ENCODE results near the gene AGER.
A peak's percentile ranks its signal among the peaks of the same experiment; 100 is the strongest.

The AGER gene

DNA sequence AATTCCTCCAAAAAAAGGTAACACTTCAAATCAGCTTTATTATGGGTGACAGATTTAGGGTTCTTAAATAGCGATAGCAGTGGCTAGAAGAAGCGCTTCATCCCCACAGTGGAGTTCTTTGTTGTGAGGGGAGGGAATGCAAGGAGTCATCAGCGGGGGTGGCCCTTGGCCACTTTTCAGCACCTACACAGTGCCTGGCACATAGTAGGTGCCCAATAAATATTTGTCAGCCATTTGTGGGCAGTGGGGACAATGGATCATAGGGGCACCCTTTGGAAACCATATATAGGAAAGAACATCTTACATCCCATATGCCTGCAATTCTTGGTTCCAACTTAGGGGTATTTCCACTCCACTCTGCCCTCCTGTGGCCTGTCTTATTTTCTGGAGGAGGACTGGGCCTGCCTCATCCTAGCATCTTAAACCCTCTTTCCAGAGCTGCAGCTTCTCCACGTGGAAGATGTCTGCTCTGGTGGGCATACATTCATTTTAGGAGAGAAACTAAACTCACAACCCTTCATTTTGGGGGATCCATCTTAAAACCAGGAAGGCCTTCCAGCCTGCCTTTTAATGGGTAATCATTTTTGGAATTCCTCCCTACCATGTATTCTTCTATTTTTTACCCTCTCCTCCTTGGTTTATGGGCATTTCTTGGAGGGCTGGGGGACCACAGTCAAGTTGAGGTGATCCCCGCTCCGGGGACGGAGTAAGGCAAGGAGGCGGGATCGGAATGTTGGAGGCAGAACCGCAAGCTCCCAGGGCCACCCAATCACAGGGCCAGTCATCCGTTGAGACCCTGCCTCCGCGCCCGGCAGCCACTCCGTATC lies 11.0 kb upstream of the AGER start:
- Histone ChIP-seq H3K27ac (ENCODE audit: extremely low read depth, low read depth, low read length) (peak overlapping the region; percentile 37; the same call in 1 of the 2 replicates), H3K36me3 (ENCODE audit: control insufficient read depth in 2 of 2, insufficient read depth in 1 of 2, low read length in 2 of 2) (no peaks in the 10 kb centered on the region), H3K4me1 (ENCODE audit: control insufficient read depth, insufficient read depth, low read length) (peaks cover 7% of the 10 kb centered on the region), H3K4me3 (ENCODE audit: low read depth, low read length) (peak overlapping the region; percentile 39), H3K9me3 (ENCODE audit: control insufficient read depth, insufficient read depth, low read depth, low read length) (no peaks in the 10 kb centered on the region)
- ChIA-PET CTCF (interaction anchor here (0.5 to 2.2 kb wide), 27 partner anchors 8 to 759 kb away, joined by 3 to 25 read pairs (median 5); partner anchors contain the start of genes ATF6B and HLA-DQA1), POLR2A (interaction anchor here (0.5 to 2.3 kb wide), 22 partner anchors 8 to 776 kb away, joined by 3 to 28 read pairs (median 6); partner anchors contain the start of genes AGPAT1, ATF6B, DXO and FKBPL)
- TF ChIP-seq ZNF19 (tag by site-specific recombination; IDR thresholded peaks at IDR 0.05; ENCODE audit: low read depth) (no peak), ZNF354C (tag by site-specific recombination; IDR thresholded peaks at IDR 0.05; ENCODE audit: borderline replicate concordance, low read depth) (no peak), WT1 (tag by site-specific recombination; IDR thresholded peaks at IDR 0.05) (no peak), PRDM1 (tag by site-specific recombination; IDR thresholded peaks at IDR 0.05) (no peak), ZNF610 (tag by site-specific recombination; IDR thresholded peaks at IDR 0.05; ENCODE audit: borderline replicate concordance) (peak; percentile 58; the same call in 1 of the 2 replicates), YY1 (tag by site-specific recombination; IDR thresholded peaks at IDR 0.05) (0 out of 2 replicates have a peak, but pooled peaks have one; percentile 46), KLF7 (tag by site-specific recombination; IDR thresholded peaks at IDR 0.05; ENCODE audit: borderline replicate concordance) (no peak), ZNF114 (tag by site-specific recombination; IDR thresholded peaks at IDR 0.05) (no peak), ZNF426 (tag by site-specific recombination; IDR thresholded peaks at IDR 0.05) (no peak), ZNF16 (tag by site-specific recombination; IDR thresholded peaks at IDR 0.05; ENCODE audit: low read depth) (no peak), ZNF624 (tag by site-specific recombination; IDR thresholded peaks at IDR 0.05) (no peak), ZNF391 (tag by site-specific recombination; IDR thresholded peaks at IDR 0.05; ENCODE audit: borderline replicate concordance, low read depth) (peak; percentile 51; the same call in 1 of the 2 replicates), MZF1 (tag by site-specific recombination; IDR thresholded peaks at IDR 0.05; ENCODE audit: borderline replicate concordance) (peak; percentile 96), ZNF529 (tag by site-specific recombination; IDR thresholded peaks at IDR 0.05; ENCODE audit: insufficient replicate concordance) (no peak)
- TF ChIP-seq, protein P1, sequence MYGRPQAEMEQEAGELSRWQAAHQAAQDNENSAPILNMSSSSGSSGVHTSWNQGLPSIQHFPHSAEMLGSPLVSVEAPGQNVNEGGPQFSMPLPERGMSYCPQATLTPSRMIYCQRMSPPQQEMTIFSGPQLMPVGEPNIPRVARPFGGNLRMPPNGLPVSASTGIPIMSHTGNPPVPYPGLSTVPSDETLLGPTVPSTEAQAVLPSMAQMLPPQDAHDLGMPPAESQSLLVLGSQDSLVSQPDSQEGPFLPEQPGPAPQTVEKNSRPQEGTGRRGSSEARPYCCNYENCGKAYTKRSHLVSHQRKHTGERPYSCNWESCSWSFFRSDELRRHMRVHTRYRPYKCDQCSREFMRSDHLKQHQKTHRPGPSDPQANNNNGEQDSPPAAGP (tag by site-specific recombination; IDR thresholded peaks at IDR 0.05), result no peak
- TF ChIP-seq, protein P2, sequence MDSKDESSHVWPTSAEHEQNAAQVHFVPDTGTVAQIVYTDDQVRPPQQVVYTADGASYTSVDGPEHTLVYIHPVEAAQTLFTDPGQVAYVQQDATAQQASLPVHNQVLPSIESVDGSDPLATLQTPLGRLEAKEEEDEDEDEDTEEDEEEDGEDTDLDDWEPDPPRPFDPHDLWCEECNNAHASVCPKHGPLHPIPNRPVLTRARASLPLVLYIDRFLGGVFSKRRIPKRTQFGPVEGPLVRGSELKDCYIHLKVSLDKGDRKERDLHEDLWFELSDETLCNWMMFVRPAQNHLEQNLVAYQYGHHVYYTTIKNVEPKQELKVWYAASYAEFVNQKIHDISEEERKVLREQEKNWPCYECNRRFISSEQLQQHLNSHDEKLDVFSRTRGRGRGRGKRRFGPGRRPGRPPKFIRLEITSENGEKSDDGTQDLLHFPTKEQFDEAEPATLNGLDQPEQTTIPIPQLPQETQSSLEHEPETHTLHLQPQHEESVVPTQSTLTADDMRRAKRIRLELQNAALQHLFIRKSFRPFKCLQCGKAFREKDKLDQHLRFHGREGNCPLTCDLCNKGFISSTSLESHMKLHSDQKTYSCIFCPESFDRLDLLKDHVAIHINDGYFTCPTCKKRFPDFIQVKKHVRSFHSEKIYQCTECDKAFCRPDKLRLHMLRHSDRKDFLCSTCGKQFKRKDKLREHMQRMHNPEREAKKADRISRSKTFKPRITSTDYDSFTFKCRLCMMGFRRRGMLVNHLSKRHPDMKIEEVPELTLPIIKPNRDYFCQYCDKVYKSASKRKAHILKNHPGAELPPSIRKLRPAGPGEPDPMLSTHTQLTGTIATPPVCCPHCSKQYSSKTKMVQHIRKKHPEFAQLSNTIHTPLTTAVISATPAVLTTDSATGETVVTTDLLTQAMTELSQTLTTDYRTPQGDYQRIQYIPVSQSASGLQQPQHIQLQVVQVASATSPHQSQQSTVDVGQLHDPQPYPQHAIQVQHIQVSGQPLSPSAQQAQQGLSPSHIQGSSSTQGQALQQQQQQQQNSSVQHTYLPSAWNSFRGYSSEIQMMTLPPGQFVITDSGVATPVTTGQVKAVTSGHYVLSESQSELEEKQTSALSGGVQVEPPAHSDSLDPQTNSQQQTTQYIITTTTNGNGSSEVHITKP (tag by site-specific recombination; IDR thresholded peaks at IDR 0.05), result peak; percentile 34; the same call in 1 of the 2 replicates
- TF ChIP-seq, protein P3, sequence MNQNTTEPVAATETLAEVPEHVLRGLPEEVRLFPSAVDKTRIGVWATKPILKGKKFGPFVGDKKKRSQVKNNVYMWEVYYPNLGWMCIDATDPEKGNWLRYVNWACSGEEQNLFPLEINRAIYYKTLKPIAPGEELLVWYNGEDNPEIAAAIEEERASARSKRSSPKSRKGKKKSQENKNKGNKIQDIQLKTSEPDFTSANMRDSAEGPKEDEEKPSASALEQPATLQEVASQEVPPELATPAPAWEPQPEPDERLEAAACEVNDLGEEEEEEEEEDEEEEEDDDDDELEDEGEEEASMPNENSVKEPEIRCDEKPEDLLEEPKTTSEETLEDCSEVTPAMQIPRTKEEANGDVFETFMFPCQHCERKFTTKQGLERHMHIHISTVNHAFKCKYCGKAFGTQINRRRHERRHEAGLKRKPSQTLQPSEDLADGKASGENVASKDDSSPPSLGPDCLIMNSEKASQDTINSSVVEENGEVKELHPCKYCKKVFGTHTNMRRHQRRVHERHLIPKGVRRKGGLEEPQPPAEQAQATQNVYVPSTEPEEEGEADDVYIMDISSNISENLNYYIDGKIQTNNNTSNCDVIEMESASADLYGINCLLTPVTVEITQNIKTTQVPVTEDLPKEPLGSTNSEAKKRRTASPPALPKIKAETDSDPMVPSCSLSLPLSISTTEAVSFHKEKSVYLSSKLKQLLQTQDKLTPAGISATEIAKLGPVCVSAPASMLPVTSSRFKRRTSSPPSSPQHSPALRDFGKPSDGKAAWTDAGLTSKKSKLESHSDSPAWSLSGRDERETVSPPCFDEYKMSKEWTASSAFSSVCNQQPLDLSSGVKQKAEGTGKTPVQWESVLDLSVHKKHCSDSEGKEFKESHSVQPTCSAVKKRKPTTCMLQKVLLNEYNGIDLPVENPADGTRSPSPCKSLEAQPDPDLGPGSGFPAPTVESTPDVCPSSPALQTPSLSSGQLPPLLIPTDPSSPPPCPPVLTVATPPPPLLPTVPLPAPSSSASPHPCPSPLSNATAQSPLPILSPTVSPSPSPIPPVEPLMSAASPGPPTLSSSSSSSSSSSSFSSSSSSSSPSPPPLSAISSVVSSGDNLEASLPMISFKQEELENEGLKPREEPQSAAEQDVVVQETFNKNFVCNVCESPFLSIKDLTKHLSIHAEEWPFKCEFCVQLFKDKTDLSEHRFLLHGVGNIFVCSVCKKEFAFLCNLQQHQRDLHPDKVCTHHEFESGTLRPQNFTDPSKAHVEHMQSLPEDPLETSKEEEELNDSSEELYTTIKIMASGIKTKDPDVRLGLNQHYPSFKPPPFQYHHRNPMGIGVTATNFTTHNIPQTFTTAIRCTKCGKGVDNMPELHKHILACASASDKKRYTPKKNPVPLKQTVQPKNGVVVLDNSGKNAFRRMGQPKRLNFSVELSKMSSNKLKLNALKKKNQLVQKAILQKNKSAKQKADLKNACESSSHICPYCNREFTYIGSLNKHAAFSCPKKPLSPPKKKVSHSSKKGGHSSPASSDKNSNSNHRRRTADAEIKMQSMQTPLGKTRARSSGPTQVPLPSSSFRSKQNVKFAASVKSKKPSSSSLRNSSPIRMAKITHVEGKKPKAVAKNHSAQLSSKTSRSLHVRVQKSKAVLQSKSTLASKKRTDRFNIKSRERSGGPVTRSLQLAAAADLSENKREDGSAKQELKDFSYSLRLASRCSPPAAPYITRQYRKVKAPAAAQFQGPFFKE (tag by site-specific recombination; IDR thresholded peaks at IDR 0.05; ENCODE audit: borderline replicate concordance), result no peak
- TF ChIP-seq, protein P4, sequence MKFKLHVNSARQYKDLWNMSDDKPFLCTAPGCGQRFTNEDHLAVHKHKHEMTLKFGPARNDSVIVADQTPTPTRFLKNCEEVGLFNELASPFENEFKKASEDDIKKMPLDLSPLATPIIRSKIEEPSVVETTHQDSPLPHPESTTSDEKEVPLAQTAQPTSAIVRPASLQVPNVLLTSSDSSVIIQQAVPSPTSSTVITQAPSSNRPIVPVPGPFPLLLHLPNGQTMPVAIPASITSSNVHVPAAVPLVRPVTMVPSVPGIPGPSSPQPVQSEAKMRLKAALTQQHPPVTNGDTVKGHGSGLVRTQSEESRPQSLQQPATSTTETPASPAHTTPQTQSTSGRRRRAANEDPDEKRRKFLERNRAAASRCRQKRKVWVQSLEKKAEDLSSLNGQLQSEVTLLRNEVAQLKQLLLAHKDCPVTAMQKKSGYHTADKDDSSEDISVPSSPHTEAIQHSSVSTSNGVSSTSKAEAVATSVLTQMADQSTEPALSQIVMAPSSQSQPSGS (tag by site-specific recombination; IDR thresholded peaks at IDR 0.05; ENCODE audit: low read depth), result no peak
- TF ChIP-seq, protein P5, sequence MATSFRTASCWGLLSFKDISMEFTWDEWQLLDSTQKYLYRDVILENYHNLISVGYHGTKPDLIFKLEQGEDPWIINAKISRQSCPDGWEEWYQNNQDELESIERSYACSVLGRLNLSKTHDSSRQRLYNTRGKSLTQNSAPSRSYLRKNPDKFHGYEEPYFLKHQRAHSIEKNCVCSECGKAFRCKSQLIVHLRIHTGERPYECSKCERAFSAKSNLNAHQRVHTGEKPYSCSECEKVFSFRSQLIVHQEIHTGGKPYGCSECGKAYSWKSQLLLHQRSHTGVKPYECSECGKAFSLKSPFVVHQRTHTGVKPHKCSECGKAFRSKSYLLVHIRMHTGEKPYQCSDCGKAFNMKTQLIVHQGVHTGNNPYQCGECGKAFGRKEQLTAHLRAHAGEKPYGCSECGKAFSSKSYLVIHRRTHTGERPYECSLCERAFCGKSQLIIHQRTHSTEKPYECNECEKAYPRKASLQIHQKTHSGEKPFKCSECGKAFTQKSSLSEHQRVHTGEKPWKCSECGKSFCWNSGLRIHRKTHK (tag by site-specific recombination; IDR thresholded peaks at IDR 0.05), result no peak
- TF ChIP-seq, protein P6, sequence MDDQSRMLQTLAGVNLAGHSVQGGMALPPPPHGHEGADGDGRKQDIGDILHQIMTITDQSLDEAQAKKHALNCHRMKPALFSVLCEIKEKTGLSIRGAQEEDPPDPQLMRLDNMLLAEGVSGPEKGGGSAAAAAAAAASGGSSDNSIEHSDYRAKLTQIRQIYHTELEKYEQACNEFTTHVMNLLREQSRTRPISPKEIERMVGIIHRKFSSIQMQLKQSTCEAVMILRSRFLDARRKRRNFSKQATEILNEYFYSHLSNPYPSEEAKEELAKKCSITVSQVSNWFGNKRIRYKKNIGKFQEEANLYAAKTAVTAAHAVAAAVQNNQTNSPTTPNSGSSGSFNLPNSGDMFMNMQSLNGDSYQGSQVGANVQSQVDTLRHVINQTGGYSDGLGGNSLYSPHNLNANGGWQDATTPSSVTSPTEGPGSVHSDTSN (CRISPR knock-in tag; IDR thresholded peaks at IDR 0.05), result no peak
